Measurements from ENCODE around the gene WDR70. TPM values are rescaled to one million over a fixed set of nuclear protein-coding genes. Genes with fewer than 3 reads are reported as not detected.

WDR70 gene
- total and polyA plus RNA-seq, 2 donors (not counting 3 experiments of a cell fraction or from before 2014, with no cell fraction given), result 6.7 to 37.3 TPM

DNA sequence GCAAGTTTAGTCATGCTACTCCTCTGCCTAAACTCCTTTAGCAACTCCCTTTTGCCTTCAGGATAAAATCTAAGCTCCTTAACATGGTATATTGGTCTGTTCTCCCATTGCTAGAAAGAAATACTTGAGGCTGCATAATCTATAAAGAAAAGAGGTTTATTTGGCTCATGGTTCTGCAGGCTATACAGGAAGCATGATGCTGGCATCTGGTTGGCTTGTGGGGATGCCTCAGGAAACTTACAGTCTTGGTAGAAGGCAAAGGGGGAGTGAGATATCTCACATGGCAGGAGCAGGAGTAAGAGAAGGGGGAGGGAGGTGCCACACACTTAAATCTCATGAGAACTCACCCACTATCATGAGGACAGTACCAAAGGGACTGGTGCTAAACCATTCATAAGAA, 315.7 kb downstream of the WDR70 start:
- POLR2A ChIA-PET, result no interaction called here

More for the DNA sequence above, 315.7 kb downstream of the WDR70 start:
- no peaks in the 10 kb centered on the region for H4K20me1 ChIP-seq (replicated peaks; ENCODE audit: control insufficient read depth, extremely low read depth, insufficient read depth, low read length)
- no peak overlapping the region for H2AFZ ChIP-seq (ENCODE audit: low read depth, low read length)
- H3K36me3 ChIP-seq (ENCODE audit: control insufficient read depth in 2 of 2, extremely low read depth in 1 of 2, insufficient read depth in 2 of 2, low read length in 2 of 2), result no peaks in the 10 kb centered on the region
- H3K4me1 ChIP-seq (ENCODE audit: control insufficient read depth, extremely low read depth, insufficient read depth, low read length), result peaks cover 3% of the 10 kb centered on the region
- H3K9me1 ChIP-seq (replicated peaks; ENCODE audit: control insufficient read depth, extremely low read depth, insufficient read depth, low read length), result no peaks in the 10 kb centered on the region
- CTCF ChIA-PET, result no interaction called here
- intact Hi-C loops (cut with micrococcal nuclease), result no loop called here
- no peaks in the 10 kb centered on the region for H3K9me3 ChIP-seq (replicated peaks; ENCODE audit: control insufficient read depth, insufficient read depth, low read length)
- H3K27me3 ChIP-seq (ENCODE audit: control insufficient read depth in 2 of 2, insufficient read depth in 2 of 2, low read length in 2 of 2), result no peaks in the 10 kb centered on the region
- no peak overlapping the region for H3K9ac ChIP-seq (replicated peaks; ENCODE audit: extremely low read depth, insufficient read depth, low read length)
- H3K79me2 ChIP-seq (ENCODE audit: control insufficient read depth, insufficient read depth, low read length), result no peaks in the 10 kb centered on the region
- FAIRE-seq (no peak), DNase-seq (ENCODE audit: low read depth, low spot score) (no peak)
- BruUV-seq (replicated peaks), result no TSS peak
- no peak overlapping the region for H3K4me2 ChIP-seq (ENCODE audit: insufficient read depth, low read length)
- H3K4me3 ChIP-seq (replicated peaks in 1 of 3; ENCODE audit: insufficient read depth in 1 of 3, low read depth in 1 of 3, low read length in 3 of 3), result no peak overlapping the region
- TF ChIP-seq JUN (IDR thresholded peaks at IDR 0.05; ENCODE audit: borderline replicate concordance, insufficient read depth, insufficient read length, low read depth), result no peak
- TF ChIP-seq POLR2A (IDR thresholded peaks at IDR 0.05; ENCODE audit: low read depth, low read length), result no peak
- no peak for TF ChIP-seq POLR2AphosphoS5 (IDR thresholded peaks at IDR 0.05; ENCODE audit: insufficient read depth, low read depth, low read length)
- TF ChIP-seq, protein P1, sequence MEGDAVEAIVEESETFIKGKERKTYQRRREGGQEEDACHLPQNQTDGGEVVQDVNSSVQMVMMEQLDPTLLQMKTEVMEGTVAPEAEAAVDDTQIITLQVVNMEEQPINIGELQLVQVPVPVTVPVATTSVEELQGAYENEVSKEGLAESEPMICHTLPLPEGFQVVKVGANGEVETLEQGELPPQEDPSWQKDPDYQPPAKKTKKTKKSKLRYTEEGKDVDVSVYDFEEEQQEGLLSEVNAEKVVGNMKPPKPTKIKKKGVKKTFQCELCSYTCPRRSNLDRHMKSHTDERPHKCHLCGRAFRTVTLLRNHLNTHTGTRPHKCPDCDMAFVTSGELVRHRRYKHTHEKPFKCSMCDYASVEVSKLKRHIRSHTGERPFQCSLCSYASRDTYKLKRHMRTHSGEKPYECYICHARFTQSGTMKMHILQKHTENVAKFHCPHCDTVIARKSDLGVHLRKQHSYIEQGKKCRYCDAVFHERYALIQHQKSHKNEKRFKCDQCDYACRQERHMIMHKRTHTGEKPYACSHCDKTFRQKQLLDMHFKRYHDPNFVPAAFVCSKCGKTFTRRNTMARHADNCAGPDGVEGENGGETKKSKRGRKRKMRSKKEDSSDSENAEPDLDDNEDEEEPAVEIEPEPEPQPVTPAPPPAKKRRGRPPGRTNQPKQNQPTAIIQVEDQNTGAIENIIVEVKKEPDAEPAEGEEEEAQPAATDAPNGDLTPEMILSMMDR (IDR thresholded peaks at IDR 0.05; ENCODE audit: extremely low read depth in 1 of 2, insufficient read depth in 1 of 2, low read depth in 1 of 2, low read length in 2 of 2), result no peak
- TF ChIP-seq, protein P2, sequence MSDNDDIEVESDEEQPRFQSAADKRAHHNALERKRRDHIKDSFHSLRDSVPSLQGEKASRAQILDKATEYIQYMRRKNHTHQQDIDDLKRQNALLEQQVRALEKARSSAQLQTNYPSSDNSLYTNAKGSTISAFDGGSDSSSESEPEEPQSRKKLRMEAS (IDR thresholded peaks at IDR 0.05; ENCODE audit: insufficient read depth, insufficient read length), result no peak
- no peak for TF ChIP-seq GATA2 (IDR thresholded peaks at IDR 0.05; ENCODE audit: insufficient read depth, insufficient read length, low read depth, low read length)
- no peak for TF ChIP-seq MYC (IDR thresholded peaks at IDR 0.05; ENCODE audit: low read depth, low read length)
- no peak for TF ChIP-seq EZH2 (IDR thresholded peaks at IDR 0.05; ENCODE audit: borderline replicate concordance, low read depth, low read length, severe bottlenecking)
- no peak for TF ChIP-seq FOS (IDR thresholded peaks at IDR 0.05; ENCODE audit: borderline replicate concordance, insufficient read depth, low read length)
- no peak overlapping the region for H3K27ac ChIP-seq (ENCODE audit: insufficient read depth, low read depth, low read length)
- dilution Hi-C loops (cut with MboI; ENCODE audit: extremely low pct_ligation_motif_present, low sequenced_read_pairs), result no loop called here
